GM12878 (cell line): ENCODE results near the gene IRX5.

Source experiments
- CHD2 ChIP-seq: IDR thresholded peaks from 2 replicates; pipeline ENCODE4 v1.6.1; 2011; ENCODE audit warnings: low read depth, low read length, improper control_type of control experiment, borderline replicate concordance
- CREM ChIP-seq: IDR thresholded peaks from 2 replicates; pipeline ENCODE4 v1.6.1; 2014; ENCODE audit warnings: antibody characterized with exemption, low read depth
- EP300 ChIP-seq, 2 experiments: fragments of 150-350 bp in 1 of 2; IDR thresholded peaks; 2 replicates each; pipeline ENCODE4 v1.6.1; 2011 to 2012; ENCODE audit warnings: low read depth in 2 of 2, low read length in 2 of 2, borderline replicate concordance in 1 of 2, improper control_type of control experiment in 1 of 2, inconsistent platforms in 1 of 2; ENCODE audit not compliant: control insufficient read depth in 1 of 2
- EZH2 ChIP-seq: IDR thresholded peaks from 2 replicates; pipeline ENCODE4 v1.6.1; 2012; ENCODE audit warnings: low read depth, mild to moderate bottlenecking, control low read depth, inconsistent platforms, low read length, borderline replicate concordance; ENCODE audit not compliant: control insufficient read depth
- POLR2A ChIP-seq: IDR thresholded peaks from 2 replicates; pipeline ENCODE4 v1.6.1; 2011; ENCODE audit warnings: low read depth, mild to moderate bottlenecking, low read length
- POLR2AphosphoS5 ChIP-seq: IDR thresholded peaks from 2 replicates; pipeline ENCODE4 v1.6.1; 2011; ENCODE audit warnings: mild to moderate bottlenecking, low read length, inconsistent platforms
- RAD51 ChIP-seq: fragments of 450-650 bp; IDR thresholded peaks from 2 replicates; pipeline ENCODE4 v1.6.1; 2016; ENCODE audit warnings: moderate library complexity, mild to moderate bottlenecking, inconsistent platforms
- SIN3A ChIP-seq: IDR thresholded peaks from 2 replicates; pipeline ENCODE4 v1.6.1; 2012; ENCODE audit warnings: low read depth, low read length, improper control_type of control experiment
- USF2 ChIP-seq: IDR thresholded peaks from 2 replicates; pipeline ENCODE4 v1.6.1; 2011; ENCODE audit warnings: low read depth, low read length, improper control_type of control experiment, borderline replicate concordance
- ZZZ3 ChIP-seq: IDR thresholded peaks from 2 replicates; pipeline ENCODE4 v1.6.1; 2011; ENCODE audit warnings: low read depth; ENCODE audit not compliant: control insufficient read depth, insufficient read length
- TF ChIP-seq, protein P1 (sequence below), 3 experiments: IDR thresholded peaks in 2 of 3; conservative IDR thresholded peaks in 1 of 3; 2 replicates each; pipeline ENCODE4 v1.5.1; 2011; ENCODE audit warnings: low read depth in 3 of 3, low read length in 3 of 3, mild to moderate bottlenecking in 3 of 3, control low read depth in 2 of 3, moderate library complexity in 2 of 3, inconsistent platforms in 1 of 3, mixed read lengths in 1 of 3; ENCODE audit not compliant: control insufficient read depth in 2 of 3, insufficient read depth in 1 of 3; ENCODE audit errors: extremely low read depth in 1 of 3
- TF ChIP-seq, protein P2 (sequence below): fragments of 450-650 bp; IDR thresholded peaks from 2 replicates; pipeline ENCODE4 v1.6.1; 2016; ENCODE audit warnings: mild to moderate bottlenecking
- TF ChIP-seq, protein P3 (sequence below): IDR thresholded peaks from 2 replicates; pipeline ENCODE4 v1.6.1; 2011; ENCODE audit warnings: low read depth, mild to moderate bottlenecking, low read length, moderate library complexity, borderline replicate concordance; ENCODE audit errors: extremely low read depth
- TF ChIP-seq, protein P4 (sequence below): IDR thresholded peaks from 2 replicates; pipeline ENCODE4 v1.6.1; 2012; ENCODE audit warnings: mild to moderate bottlenecking, low read depth, low read length

GRCh38 chr16:54926166-54926838, 4.4 kb upstream of the IRX5 start:
- TF ChIP-seq POLR2A = no peak
- TF ChIP-seq, protein P1, sequence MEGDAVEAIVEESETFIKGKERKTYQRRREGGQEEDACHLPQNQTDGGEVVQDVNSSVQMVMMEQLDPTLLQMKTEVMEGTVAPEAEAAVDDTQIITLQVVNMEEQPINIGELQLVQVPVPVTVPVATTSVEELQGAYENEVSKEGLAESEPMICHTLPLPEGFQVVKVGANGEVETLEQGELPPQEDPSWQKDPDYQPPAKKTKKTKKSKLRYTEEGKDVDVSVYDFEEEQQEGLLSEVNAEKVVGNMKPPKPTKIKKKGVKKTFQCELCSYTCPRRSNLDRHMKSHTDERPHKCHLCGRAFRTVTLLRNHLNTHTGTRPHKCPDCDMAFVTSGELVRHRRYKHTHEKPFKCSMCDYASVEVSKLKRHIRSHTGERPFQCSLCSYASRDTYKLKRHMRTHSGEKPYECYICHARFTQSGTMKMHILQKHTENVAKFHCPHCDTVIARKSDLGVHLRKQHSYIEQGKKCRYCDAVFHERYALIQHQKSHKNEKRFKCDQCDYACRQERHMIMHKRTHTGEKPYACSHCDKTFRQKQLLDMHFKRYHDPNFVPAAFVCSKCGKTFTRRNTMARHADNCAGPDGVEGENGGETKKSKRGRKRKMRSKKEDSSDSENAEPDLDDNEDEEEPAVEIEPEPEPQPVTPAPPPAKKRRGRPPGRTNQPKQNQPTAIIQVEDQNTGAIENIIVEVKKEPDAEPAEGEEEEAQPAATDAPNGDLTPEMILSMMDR (IDR thresholded peaks at IDR 0.05 in 2 of 3, conservative IDR thresholded peaks at IDR 0.05 in 1 of 3; ENCODE audit: control insufficient read depth in 2 of 3, extremely low read depth in 1 of 3, insufficient read depth in 1 of 3, low read depth in 3 of 3, low read length in 3 of 3) = no peak
- no peak for TF ChIP-seq EZH2
- TF ChIP-seq USF2 = no peak
- TF ChIP-seq, protein P2, sequence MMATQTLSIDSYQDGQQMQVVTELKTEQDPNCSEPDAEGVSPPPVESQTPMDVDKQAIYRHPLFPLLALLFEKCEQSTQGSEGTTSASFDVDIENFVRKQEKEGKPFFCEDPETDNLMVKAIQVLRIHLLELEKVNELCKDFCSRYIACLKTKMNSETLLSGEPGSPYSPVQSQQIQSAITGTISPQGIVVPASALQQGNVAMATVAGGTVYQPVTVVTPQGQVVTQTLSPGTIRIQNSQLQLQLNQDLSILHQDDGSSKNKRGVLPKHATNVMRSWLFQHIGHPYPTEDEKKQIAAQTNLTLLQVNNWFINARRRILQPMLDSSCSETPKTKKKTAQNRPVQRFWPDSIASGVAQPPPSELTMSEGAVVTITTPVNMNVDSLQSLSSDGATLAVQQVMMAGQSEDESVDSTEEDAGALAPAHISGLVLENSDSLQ = no peak
- TF ChIP-seq CHD2 = no peak
- TF ChIP-seq, protein P3, sequence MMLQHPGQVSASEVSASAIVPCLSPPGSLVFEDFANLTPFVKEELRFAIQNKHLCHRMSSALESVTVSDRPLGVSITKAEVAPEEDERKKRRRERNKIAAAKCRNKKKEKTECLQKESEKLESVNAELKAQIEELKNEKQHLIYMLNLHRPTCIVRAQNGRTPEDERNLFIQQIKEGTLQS = no peak
- no peak for TF ChIP-seq ZZZ3
- TF ChIP-seq RAD51 = no peak
- TF ChIP-seq EP300 (IDR thresholded peaks at IDR 0.05; ENCODE audit: borderline replicate concordance in 1 of 2, control insufficient read depth in 1 of 2, low read depth in 2 of 2, low read length in 2 of 2) = no peak
- TF ChIP-seq, protein P4, sequence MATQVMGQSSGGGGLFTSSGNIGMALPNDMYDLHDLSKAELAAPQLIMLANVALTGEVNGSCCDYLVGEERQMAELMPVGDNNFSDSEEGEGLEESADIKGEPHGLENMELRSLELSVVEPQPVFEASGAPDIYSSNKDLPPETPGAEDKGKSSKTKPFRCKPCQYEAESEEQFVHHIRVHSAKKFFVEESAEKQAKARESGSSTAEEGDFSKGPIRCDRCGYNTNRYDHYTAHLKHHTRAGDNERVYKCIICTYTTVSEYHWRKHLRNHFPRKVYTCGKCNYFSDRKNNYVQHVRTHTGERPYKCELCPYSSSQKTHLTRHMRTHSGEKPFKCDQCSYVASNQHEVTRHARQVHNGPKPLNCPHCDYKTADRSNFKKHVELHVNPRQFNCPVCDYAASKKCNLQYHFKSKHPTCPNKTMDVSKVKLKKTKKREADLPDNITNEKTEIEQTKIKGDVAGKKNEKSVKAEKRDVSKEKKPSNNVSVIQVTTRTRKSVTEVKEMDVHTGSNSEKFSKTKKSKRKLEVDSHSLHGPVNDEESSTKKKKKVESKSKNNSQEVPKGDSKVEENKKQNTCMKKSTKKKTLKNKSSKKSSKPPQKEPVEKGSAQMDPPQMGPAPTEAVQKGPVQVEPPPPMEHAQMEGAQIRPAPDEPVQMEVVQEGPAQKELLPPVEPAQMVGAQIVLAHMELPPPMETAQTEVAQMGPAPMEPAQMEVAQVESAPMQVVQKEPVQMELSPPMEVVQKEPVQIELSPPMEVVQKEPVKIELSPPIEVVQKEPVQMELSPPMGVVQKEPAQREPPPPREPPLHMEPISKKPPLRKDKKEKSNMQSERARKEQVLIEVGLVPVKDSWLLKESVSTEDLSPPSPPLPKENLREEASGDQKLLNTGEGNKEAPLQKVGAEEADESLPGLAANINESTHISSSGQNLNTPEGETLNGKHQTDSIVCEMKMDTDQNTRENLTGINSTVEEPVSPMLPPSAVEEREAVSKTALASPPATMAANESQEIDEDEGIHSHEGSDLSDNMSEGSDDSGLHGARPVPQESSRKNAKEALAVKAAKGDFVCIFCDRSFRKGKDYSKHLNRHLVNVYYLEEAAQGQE = no peak
- no peak for TF ChIP-seq POLR2AphosphoS5
- TF ChIP-seq SIN3A = no peak
- TF ChIP-seq CREM = no peak
